ENCODE measurements around the gene RABGAP1L. TPM values are rescaled to one million over a fixed set of nuclear protein-coding genes. Genes with fewer than 3 reads are reported as not detected.
"Not testable (repeated sequence)": the region's sequence is repeated elsewhere in the genome, so short reads cannot be mapped to it uniquely, and the experiment has no call there.

RABGAP1L gene
- total and polyA plus RNA-seq, 10 donors: 30.3 to 125 (median 77.7) TPM

GRCh38 chr1:174605198-174605597, 445.9 kb downstream of the RABGAP1L start:
- TF ChIP-seq CTCF (IDR thresholded peaks at IDR 0.05 in 8 of 11, conservative IDR thresholded peaks at IDR 0.05 in 3 of 11) (no peak), POLR2AphosphoS5 (IDR thresholded peaks at IDR 0.05) (no peak), POLR2A (IDR thresholded peaks at IDR 0.05) (no peak)
- H3K27ac ChIP-seq: no peak overlapping the region
- no peak for DNase-seq
- no peaks in the 10 kb centered on the region for H3K27me3 ChIP-seq (replicated peaks in 1 of 7)
- WGBS, 5 donors: 92 to 98% (median 95%) methylated on average over 1 of the region's 1 CpG
- peaks cover 0 to 28% (median 2%) of the 10 kb centered on the region in 6 donors for H3K36me3 ChIP-seq
- peaks cover 0 to 25% (median 9%) of the 10 kb centered on the region in 8 donors for H3K9me3 ChIP-seq
- H3K4me1 ChIP-seq: no peaks in the 10 kb centered on the region
- no peak overlapping the region for H3K4me3 ChIP-seq
- intact Hi-C loops (cut with DNase I; ENCODE audit: low total_unique reads): no loop called here

GRCh38 chr1:174606471-174606870, 447.2 kb downstream of the RABGAP1L start:
- no peaks in the 10 kb centered on the region for H3K4me1 ChIP-seq
- TF ChIP-seq CTCF (IDR thresholded peaks at IDR 0.05 in 8 of 11, conservative IDR thresholded peaks at IDR 0.05 in 3 of 11): no peak
- TF ChIP-seq POLR2AphosphoS5 (IDR thresholded peaks at IDR 0.05): no peak
- TF ChIP-seq POLR2A (IDR thresholded peaks at IDR 0.05): no peak
- H3K9me3 ChIP-seq: peaks cover 0 to 13% (median 9%) of the 10 kb centered on the region in 8 donors
- no peaks in the 10 kb centered on the region for H3K27me3 ChIP-seq (replicated peaks in 1 of 7)
- no peak overlapping the region for H3K27ac ChIP-seq
- intact Hi-C loops (cut with DNase I; ENCODE audit: low total_unique reads): no loop called here
- H3K36me3 ChIP-seq: peaks cover 0 to 18% (median 2%) of the 10 kb centered on the region in 6 donors
- no peak overlapping the region for H3K4me3 ChIP-seq
- no peak for DNase-seq
- 91 to 98% (median 94%) methylated on average over 2 of the region's 2 CpGs for WGBS, 5 donors

GRCh38 chr1:174617905-174618304, 458.6 kb downstream of the RABGAP1L start:
- H3K4me3 ChIP-seq; H3K36me3 ChIP-seq; H3K27ac ChIP-seq; H3K27me3 ChIP-seq (replicated peaks in 1 of 7); intact Hi-C loops (cut with DNase I; ENCODE audit: low total_unique reads); H3K9me3 ChIP-seq; DNase-seq; H3K4me1 ChIP-seq: not testable (repeated sequence)
- WGBS, 5 donors: 91 to 99% (median 96%) methylated on average over 12 of the region's 12 CpGs

- Histone ChIP-seq H3K36me3 (no peaks in the 10 kb centered on the region), H3K4me1 (no peaks in the 10 kb centered on the region), H3K27me3 (replicated peaks in 1 of 7) (no peaks in the 10 kb centered on the region), H3K27ac (no peak overlapping the region), H3K9me3 (peaks cover 0 to 6% (median 0%) of the 10 kb centered on the region in 8 donors), H3K4me3 (no peak overlapping the region)
- 85 to 100% (median 91%) methylated on average over 2 of the region's 2 CpGs for WGBS, 5 donors
- no peak for TF ChIP-seq POLR2A (IDR thresholded peaks at IDR 0.05)
- DNase-seq: no peak
- intact Hi-C loops (cut with DNase I; ENCODE audit: low total_unique reads): no loop called here
These were observed 464.2 kb downstream of the RABGAP1L start for GRCh38 chr1:174623324-174624035.

GRCh38 chr1:174626031-174627025, 467.0 kb downstream of the RABGAP1L start:
- TF ChIP-seq CTCF (IDR thresholded peaks at IDR 0.05 in 8 of 11, conservative IDR thresholded peaks at IDR 0.05 in 3 of 11): no peak
- no peak for TF ChIP-seq POLR2AphosphoS5 (IDR thresholded peaks at IDR 0.05)
- TF ChIP-seq POLR2A (IDR thresholded peaks at IDR 0.05): no peak
- Histone ChIP-seq H3K27ac (no peak overlapping the region), H3K4me1 (no peaks in the 10 kb centered on the region), H3K27me3 (replicated peaks in 1 of 7) (no peaks in the 10 kb centered on the region), H3K9me3 (peaks cover 0 to 15% (median 8%) of the 10 kb centered on the region in 8 donors), H3K36me3 (no peaks in the 10 kb centered on the region), H3K4me3 (no peak overlapping the region)
- 92 to 96% (median 95%) methylated on average over 6 of the region's 6 CpGs for WGBS, 5 donors
- intact Hi-C loops (cut with DNase I; ENCODE audit: low total_unique reads): no loop called here
- DNase-seq: no peak

Measured in spleen (tissue), 11 donors.